H54 (cell line): Measurements from ENCODE around the gene RILP.

Source experiments
- DNase-seq: peaks from one replicate; pipeline ENCODE4 v3.0.0; 2011; ENCODE audit warnings: low spot score, mixed read lengths; ENCODE audit not compliant: insufficient read length
- FAIRE-seq: peaks from 3 replicates; lab custom pipeline; 2011; peaks lifted over from hg19 to GRCh38; lab: Jason Lieb, UNC
- POLR2A ChIP-seq: IDR thresholded peaks from 2 replicates; pipeline ENCODE4 v1.6.1; 2011; ENCODE audit warnings: low read depth, mild to moderate bottlenecking, low read length

The RILP gene

GRCh38 chr17:1611715-1612114 lies 38.0 kb downstream of the RILP start:
- no peak for DNase-seq
- no peak for FAIRE-seq

GRCh38 chr17:1608676-1609075 lies 41.0 kb downstream of the RILP start:
- FAIRE-seq, result no peak
- no peak for TF ChIP-seq POLR2A
- DNase-seq, result no peak

More at GRCh38 chr17:1611715-1612114, 38.0 kb downstream of the RILP start:
- TF ChIP-seq POLR2A, result no peak

GRCh38 chr17:1607971-1608320 lies 41.7 kb downstream of the RILP start:
- DNase-seq, result no peak
- no peak for FAIRE-seq
- TF ChIP-seq POLR2A, result no peak

GRCh38 chr17:1606352-1606985 lies 43.2 kb downstream of the RILP start:
- DNase-seq, result no peak
- no peak for FAIRE-seq
- no peak for TF ChIP-seq POLR2A

- no peak for FAIRE-seq
- no peak for TF ChIP-seq POLR2A
- DNase-seq, result no peak
These were observed 43.9 kb downstream of the RILP start for GRCh38 chr17:1605681-1606351.

GRCh38 chr17:1604831-1605528 lies 44.7 kb downstream of the RILP start:
- TF ChIP-seq POLR2A, result no peak
- FAIRE-seq (no peak), DNase-seq (no peak)

- no peak for TF ChIP-seq POLR2A
- DNase-seq, result no peak
- FAIRE-seq, result no peak
These were observed 48.1 kb downstream of the RILP start for GRCh38 chr17:1601571-1601970.

GRCh38 chr17:1598399-1599095 lies 51.1 kb downstream of the RILP start:
- DNase-seq (no peak), FAIRE-seq (no peak)
- no peak for TF ChIP-seq POLR2A

GRCh38 chr17:1597861-1598342 lies 51.8 kb downstream of the RILP start:
- no peak for DNase-seq
- no peak for FAIRE-seq
- TF ChIP-seq POLR2A, result no peak
